ENCODE data around the gene MSMO1. TPM values are rescaled to one million over a fixed set of nuclear protein-coding genes. Genes with fewer than 3 reads are reported as not detected.
A peak's percentile ranks its signal among the peaks of the same experiment; 100 is the strongest.

MSMO1 gene
- total RNA-seq, 1 donor from 2014 or later: 139 TPM

- H3K27me3 Mint-ChIP-seq (ENCODE audit: low read depth): no peaks in the 10 kb centered on the region
- H3K4me1 Mint-ChIP-seq: no peaks in the 10 kb centered on the region
- TF ChIP-seq CTCF (conservative IDR thresholded peaks at IDR 0.05): no peak
- H3K4me3 Mint-ChIP-seq: no peak overlapping the region
- no peaks in the 10 kb centered on the region for H3K9me3 Mint-ChIP-seq
- no peaks in the 10 kb centered on the region for H3K36me3 Mint-ChIP-seq (ENCODE audit: low read depth)
- H3K27ac Mint-ChIP-seq (ENCODE audit: unreplicated experiment): no peak overlapping the region
- no peak for DNase-seq (ENCODE audit: low read depth, low spot score)
These were observed 41.1 kb downstream of the MSMO1 start for GRCh38 chr4:165368567-165368966.

GRCh38 chr4:165369522-165369921, 42.1 kb downstream of the MSMO1 start:
- H3K27me3 Mint-ChIP-seq (ENCODE audit: low read depth): no peaks in the 10 kb centered on the region
- no peak overlapping the region for H3K27ac Mint-ChIP-seq (ENCODE audit: unreplicated experiment)
- no peak overlapping the region for H3K4me3 Mint-ChIP-seq
- peaks cover 1% of the 10 kb centered on the region for H3K9me3 Mint-ChIP-seq
- no peak for DNase-seq (ENCODE audit: low read depth, low spot score)
- H3K4me1 Mint-ChIP-seq: no peaks in the 10 kb centered on the region
- H3K36me3 Mint-ChIP-seq (ENCODE audit: low read depth): no peaks in the 10 kb centered on the region
- TF ChIP-seq CTCF (conservative IDR thresholded peaks at IDR 0.05): no peak

- no peak overlapping the region for H3K27ac Mint-ChIP-seq (ENCODE audit: unreplicated experiment)
- H3K9me3 Mint-ChIP-seq: peaks cover 2% of the 10 kb centered on the region
- no peaks in the 10 kb centered on the region for H3K36me3 Mint-ChIP-seq (ENCODE audit: low read depth)
- H3K27me3 Mint-ChIP-seq (ENCODE audit: low read depth): no peaks in the 10 kb centered on the region
- DNase-seq (ENCODE audit: low read depth, low spot score): no peak
- no peak overlapping the region for H3K4me3 Mint-ChIP-seq
- no peak for TF ChIP-seq CTCF (conservative IDR thresholded peaks at IDR 0.05)
- no peaks in the 10 kb centered on the region for H3K4me1 Mint-ChIP-seq
These were observed 43.1 kb downstream of the MSMO1 start for GRCh38 chr4:165370530-165370929.

GRCh38 chr4:165375465-165375864, 48.0 kb downstream of the MSMO1 start:
- Mint-ChIP-seq H3K9me3 (peaks cover 2% of the 10 kb centered on the region), H3K4me1 (peaks cover 15% of the 10 kb centered on the region), H3K36me3 (ENCODE audit: low read depth) (no peaks in the 10 kb centered on the region), H3K27me3 (ENCODE audit: low read depth) (peaks cover 11% of the 10 kb centered on the region), H3K27ac (ENCODE audit: unreplicated experiment) (no peak overlapping the region), H3K4me3 (no peak overlapping the region)
- no peak for TF ChIP-seq CTCF (conservative IDR thresholded peaks at IDR 0.05)
- no peak for DNase-seq (ENCODE audit: low read depth, low spot score)

GRCh38 chr4:165378398-165378744, 50.9 kb downstream of the MSMO1 start:
- TF ChIP-seq CTCF (conservative IDR thresholded peaks at IDR 0.05): no peak
- H3K4me3 Mint-ChIP-seq: peak overlapping the region; percentile 91
- H3K27me3 Mint-ChIP-seq (ENCODE audit: low read depth): peaks cover 11% of the 10 kb centered on the region
- peaks cover 34% of the 10 kb centered on the region for H3K4me1 Mint-ChIP-seq
- DNase-seq (ENCODE audit: low read depth, low spot score): no peak
- H3K27ac Mint-ChIP-seq (ENCODE audit: unreplicated experiment): no peak overlapping the region
- peaks cover 2% of the 10 kb centered on the region for H3K9me3 Mint-ChIP-seq
- H3K36me3 Mint-ChIP-seq (ENCODE audit: low read depth): no peaks in the 10 kb centered on the region

All from neural crest cell (in vitro differentiated cells).